ENCODE measurements around the gene ENTPD1.

- TF ChIP-seq, protein P1, sequence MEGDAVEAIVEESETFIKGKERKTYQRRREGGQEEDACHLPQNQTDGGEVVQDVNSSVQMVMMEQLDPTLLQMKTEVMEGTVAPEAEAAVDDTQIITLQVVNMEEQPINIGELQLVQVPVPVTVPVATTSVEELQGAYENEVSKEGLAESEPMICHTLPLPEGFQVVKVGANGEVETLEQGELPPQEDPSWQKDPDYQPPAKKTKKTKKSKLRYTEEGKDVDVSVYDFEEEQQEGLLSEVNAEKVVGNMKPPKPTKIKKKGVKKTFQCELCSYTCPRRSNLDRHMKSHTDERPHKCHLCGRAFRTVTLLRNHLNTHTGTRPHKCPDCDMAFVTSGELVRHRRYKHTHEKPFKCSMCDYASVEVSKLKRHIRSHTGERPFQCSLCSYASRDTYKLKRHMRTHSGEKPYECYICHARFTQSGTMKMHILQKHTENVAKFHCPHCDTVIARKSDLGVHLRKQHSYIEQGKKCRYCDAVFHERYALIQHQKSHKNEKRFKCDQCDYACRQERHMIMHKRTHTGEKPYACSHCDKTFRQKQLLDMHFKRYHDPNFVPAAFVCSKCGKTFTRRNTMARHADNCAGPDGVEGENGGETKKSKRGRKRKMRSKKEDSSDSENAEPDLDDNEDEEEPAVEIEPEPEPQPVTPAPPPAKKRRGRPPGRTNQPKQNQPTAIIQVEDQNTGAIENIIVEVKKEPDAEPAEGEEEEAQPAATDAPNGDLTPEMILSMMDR (IDR thresholded peaks at IDR 0.05): no peak
- TF ChIP-seq POLR2A (IDR thresholded peaks at IDR 0.05): no peak
Measured at GRCh38 chr10:95865814-95866466, 110.0 kb downstream of the ENTPD1 start.

Data from upper lobe of left lung (tissue), 4 donors.